Measurements from ENCODE around the gene PTBP2.

The PTBP2 gene, protein sequence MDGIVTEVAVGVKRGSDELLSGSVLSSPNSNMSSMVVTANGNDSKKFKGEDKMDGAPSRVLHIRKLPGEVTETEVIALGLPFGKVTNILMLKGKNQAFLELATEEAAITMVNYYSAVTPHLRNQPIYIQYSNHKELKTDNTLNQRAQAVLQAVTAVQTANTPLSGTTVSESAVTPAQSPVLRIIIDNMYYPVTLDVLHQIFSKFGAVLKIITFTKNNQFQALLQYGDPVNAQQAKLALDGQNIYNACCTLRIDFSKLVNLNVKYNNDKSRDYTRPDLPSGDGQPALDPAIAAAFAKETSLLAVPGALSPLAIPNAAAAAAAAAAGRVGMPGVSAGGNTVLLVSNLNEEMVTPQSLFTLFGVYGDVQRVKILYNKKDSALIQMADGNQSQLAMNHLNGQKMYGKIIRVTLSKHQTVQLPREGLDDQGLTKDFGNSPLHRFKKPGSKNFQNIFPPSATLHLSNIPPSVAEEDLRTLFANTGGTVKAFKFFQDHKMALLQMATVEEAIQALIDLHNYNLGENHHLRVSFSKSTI

DNA sequence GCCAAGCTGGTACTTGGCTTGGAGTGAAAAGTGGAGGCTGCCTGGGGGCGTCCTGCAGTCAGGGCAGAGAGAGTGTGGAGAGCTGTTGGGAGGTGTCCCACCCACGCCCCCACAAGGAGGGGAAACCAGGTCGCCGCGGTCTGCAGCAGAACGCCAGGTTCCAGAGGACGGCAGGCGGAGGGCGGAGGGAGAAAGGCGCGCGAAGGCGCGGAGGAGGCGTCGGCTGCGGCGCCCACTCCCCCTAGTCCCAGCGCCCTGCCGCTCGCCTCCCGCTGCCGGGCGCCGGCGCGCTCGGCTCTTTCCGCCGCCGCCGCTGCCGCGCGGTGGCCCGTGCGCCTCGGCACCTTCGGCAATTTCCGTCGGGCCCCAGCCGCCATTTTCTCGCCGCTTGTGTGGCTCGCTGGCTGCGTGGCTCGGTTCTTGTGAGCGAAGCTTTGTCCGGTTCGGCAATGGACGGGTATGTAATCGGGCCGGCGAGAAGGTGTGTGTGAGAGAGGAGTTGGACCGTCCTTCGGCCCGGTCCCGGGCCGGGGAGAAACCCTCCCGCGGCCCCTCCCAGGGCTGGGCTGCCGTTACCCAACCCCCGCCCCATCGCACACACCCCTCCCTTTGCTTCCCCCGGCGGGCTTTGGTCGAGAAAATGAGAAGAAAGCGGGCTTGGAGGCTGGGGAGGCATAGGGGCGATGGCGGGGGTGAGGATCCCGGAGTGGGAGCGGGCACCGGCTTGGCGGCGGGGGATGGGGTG is at the start of gene PTBP2:
TSS of gene PTBP2 (plus strand) at position 369 of the 745 bp plus-strand sequence. CDS start at position 450, 81 bp downstream.
- no peak for DNase-seq (ENCODE audit: low read depth, low spot score)

DNA sequence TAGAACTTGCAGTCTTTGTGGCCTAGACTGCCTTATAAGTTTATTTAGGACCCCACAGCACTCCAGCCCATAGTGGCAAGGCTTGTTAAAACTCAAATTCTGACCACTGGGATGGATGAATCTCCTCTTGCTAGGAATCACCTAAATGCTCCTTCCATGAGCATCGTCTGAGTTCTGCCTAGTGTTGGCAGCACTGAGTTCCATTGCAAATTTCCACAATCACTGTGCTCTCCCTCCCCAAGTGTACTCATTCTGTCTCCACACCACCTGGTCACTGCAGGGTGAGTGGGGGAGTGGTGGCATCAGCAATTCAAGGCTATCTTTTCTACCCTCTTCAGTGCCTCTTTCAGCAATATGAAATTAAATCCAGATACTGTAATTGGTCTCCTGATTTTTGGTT is 46.7 kb upstream of the PTBP2 start:
- peak; percentile 9 for DNase-seq (ENCODE audit: low read depth, low spot score)

DNA sequence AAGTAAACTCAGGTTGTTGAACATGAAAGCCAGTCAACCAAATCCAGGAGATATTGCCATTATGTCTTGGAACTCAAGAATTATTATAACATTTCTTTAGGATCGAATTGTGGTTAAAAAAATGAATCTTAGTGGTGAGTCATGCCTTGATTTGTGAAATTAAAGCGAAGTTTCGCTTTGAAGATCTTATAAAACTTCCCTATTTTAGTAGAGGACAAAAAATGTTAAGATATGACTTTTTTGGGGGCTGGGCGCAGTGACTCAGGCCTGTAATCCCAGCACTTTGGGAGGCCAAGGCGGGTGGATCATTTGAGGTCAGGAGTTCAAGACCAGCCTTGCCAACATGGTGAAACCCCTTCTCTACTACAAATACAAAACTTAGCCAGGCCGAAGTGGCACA is 39.5 kb upstream of the PTBP2 start:
- DNase-seq (ENCODE audit: low read depth, low spot score), result no peak

DNA sequence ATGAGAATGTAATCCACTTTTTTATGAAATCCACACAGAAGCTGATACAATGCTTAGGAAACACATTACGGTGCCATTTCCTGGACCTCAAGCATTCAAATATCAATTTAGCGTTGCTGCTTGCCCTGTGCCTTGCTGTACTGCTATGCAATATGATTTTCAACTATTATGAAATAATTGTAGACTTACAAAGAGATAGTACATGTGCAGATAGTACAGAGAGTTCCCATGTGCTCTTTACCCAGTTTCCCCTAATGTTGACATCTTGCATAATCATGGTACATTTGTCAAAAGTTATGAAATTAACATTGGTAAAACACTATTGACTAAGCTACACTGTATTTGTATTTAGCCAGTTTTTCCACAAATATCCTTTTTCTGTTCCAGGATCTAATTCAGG is 37.7 kb upstream of the PTBP2 start:
- DNase-seq (ENCODE audit: low read depth, low spot score), result no peak

DNA sequence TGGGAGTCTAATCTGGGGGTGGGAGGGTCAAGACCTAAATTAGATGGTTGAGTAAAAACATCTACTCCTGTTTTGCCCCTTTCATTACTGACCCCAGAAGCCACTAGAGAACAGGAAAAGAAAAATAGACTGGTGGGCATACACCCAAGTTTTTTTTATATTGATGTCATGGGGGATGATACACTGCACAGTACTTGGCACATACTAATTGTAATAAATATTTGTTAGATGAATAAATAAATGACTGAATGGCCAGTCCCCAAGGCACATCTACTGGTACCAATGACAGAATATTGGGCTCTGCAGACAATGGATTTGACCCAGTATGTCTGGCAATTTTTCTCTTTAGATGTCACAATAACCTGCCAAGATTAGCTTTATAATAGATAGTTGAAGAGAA is 36.8 kb upstream of the PTBP2 start:
- no peak for DNase-seq (ENCODE audit: low read depth, low spot score)

DNA sequence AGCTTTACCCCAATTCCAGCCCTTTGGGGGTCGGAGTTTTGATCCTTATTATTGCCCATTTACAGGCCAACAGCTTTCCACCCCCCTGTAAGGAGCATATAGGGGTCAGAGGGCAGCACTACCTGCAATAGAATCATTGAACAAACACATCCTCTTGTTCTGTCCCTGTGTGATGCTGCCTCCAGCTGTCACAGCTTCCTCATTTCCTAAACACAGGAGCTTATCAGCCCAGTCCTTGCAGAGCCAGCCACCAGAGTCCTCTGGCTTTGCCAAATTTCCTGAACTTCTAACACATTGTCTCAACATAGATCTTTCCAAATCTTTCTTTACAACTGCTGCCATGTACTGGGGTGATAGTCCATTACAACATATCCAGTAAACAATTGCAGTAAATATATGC is 32.8 kb upstream of the PTBP2 start:
- DNase-seq (ENCODE audit: low read depth, low spot score), result peak; percentile 17

DNA sequence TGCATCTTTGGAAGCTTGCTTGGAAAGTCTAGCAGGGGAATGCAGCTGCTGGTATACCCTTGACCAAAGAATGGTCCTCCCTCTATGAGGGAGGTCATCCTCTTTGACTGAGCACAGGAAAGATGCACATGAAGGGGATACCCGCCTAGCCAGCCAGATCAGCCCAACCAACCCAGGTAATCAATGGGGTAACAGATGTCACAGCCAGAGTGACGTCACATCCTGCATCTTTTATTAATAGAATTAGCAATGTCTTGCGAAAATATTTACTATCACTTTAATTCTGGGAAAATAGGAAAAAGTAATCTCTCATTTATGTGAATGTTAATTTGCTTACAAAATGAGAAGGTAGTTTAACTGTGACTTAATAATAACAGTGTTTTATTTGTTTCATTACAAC is 25.6 kb upstream of the PTBP2 start:
- no peak for DNase-seq (ENCODE audit: low read depth, low spot score)

DNA sequence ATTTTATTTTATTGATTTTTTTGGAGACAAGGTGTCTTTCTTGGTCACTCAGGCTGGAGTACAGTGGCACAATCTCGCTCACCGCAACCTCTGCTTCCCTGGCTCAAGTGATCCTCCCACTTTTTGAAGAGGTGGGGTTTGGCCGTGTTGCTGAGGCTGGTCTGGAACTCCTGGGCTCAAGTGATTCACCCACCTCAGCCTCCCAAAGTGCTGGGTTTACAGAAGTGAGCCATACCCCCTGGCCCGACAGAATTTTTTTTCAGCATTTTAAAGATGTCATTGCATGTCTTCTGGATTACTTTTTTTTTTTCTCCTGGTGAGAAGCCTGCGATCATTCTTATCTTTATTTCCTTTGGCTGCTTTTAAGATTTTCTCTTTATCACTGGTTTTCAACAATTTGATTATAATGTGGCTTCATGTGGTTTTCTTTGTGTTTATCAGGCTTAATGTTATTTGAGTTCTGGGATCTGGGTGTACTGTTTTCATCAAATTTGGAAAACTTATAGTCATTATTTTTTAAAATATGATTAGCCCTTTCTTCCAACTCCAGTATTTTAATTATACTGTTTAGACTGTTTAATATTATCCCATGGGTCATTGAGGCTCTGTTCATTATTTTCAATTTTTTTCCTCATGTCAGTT is 23.1 kb upstream of the PTBP2 start:
- DNase-seq (ENCODE audit: low read depth, low spot score), result no peak

DNA sequence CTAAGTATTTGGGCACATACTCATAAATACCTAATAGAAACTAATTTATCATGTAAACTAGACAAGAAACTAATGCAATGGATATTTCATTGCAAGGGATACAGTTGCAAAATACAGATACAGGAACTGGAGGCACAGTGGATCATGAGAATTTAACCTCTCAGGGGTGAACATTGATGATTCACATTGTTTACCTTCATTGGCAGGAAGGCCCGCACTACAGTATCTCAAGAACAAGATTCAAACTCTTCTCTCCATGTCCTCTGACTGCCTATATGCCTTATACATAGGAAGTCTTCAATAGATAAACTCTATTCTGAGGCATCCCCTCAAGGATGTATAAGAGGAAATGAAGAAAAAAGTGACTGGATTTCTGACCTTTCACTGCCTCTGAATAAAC is 18.4 kb upstream of the PTBP2 start:
- no peak for DNase-seq (ENCODE audit: low read depth, low spot score)

DNA sequence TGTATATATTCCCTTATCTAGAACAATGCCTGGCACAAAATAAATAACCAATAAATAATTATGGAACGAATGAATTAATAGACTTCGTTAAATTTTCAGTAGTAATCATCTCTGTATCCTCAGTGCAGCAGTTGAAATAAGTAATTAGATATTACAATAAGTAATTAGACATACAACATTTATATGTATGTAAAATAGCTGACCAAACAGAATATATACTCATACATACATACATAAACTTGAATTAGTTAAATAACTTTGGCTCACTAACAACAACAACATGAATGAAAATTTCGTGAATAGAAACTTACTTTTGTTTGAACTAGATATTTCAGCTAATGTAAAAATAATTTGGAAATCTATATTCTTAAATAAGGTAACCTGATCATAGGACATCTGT is 14.6 kb upstream of the PTBP2 start:
- no peak for DNase-seq (ENCODE audit: low read depth, low spot score)

DNA sequence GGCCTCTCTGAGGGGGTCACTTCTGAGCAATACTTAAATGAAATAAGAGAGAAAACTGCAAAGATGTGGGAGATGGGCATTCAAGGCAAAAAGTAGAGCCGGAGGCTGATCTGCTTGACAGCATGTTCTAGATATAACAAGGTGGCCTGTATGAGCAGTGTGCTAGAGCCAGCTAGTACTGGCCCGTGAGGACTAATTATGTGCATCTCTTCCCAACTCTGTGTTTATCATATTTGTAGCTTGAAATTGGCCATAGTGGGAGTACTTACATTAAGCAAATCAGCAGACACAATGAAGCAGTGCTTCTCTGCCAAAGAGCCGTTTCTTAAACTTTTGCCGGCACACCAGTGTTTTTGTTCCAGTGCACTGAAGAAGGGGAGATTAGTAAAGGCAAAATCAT is 13.1 kb upstream of the PTBP2 start:
- DNase-seq (ENCODE audit: low read depth, low spot score), result no peak

DNA sequence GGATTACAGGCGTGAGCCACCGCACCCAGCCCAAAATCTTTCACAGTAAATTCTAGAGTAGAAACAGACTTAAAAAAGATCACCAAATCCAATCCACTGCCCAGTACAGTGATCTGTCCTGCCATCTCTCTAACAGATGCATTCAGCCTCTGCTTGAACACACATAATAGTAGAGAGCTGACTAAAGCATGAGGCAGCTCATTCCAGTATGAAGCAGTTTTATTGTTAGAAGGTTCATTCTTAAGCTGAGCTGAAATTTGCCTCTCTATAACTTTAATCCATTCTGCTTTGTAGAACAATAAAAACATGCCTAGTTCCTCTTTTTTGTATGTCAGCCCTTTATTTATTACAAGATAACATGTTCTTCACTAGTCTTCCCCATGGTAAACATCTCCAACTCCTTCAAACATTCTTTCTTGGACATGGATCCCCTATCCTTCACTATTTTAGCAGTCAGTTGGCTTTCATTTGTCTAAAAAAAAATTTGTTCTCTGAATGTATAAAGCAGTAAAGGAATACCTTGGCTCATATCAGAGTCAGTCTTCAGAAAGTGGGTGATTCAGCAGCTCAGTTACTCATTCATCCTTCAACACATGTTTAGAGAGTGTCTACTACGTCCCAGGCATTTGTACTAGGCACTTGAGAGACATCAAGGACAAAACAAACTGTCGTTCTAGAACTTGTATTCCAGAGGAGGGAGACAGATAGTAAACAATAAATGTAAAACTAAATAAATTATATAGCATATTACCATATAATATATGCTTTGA is 10.7 kb upstream of the PTBP2 start:
- DNase-seq (ENCODE audit: low read depth, low spot score), result no peak

DNA sequence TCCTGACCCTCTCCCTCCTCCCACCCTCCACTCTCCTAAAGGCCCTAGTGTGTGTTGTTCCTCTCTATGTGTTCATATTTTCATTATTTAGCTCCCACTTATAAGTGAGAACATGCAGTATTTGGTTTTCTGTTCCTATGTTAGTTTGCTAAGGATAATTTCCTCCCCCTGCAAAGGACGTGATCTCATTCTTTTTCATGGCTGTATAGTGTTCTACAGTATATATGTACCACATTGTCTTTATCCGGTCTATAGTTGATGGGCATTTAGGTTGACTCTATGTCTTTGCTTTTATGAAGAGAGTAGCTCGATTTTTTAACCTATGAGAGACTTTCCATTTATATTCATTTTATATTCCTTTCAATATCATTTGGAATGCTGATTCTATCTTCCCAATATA is 7.9 kb upstream of the PTBP2 start:
- DNase-seq (ENCODE audit: low read depth, low spot score), result no peak

DNA sequence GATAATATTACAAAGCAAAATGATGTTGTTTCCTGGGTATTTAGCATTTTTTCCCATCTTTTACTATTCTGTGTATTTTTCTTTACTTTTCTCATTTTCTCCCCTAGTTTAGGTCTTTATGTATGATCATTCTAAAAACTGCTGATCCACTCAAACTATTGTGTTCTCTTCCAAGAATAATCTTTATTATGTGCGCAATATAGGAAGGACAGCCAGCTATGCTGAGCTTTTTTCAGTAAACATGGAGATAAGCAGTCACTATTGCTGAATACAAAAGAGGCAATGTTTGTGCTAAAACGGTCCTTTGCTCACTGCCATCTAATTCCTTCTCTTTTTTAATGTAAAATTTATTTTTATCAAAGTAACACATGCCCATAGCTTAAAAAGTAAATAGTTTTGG is 6.7 kb upstream of the PTBP2 start:
- DNase-seq (ENCODE audit: low read depth, low spot score), result no peak

DNA sequence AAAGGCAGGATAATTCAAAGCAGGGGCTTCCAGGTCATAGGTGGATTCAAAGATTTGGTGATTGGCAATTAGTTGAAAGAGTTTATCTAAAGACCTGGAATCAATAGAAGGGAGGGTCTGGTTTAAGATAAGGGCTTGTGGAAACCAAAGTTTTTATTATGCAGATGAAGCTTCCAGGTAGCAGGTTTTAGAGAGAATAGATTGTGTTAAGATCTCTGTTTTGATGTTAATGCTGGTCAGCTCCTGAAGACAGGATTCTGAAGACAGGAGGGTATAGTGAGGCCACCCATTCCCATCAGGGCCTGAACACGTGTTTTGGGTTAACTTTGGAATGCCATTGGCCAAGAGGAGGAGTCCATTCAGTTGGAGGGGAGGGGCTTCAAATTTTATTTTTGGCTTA is 6.1 kb upstream of the PTBP2 start:
- DNase-seq (ENCODE audit: low read depth, low spot score), result peak; percentile 92

DNA sequence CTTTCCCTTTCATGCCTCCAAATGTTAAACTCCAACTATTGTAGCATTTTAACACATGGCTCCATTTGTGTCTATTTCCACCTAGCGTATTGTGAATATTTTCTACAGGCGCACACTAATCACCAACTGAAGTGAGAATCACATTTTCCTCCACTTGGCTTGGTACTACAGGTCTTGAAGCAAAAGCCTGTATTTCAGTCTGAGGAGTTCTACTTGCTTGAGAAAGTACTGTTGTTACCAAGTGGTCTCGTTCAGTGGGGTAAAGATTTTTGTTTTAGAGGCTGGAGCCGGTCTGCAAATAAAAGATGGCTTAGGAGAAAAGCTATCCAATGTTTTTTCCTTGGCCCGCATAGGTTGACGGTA is 550 bp upstream of the PTBP2 start:
- DNase-seq (ENCODE audit: low read depth, low spot score), result no peak

DNA sequence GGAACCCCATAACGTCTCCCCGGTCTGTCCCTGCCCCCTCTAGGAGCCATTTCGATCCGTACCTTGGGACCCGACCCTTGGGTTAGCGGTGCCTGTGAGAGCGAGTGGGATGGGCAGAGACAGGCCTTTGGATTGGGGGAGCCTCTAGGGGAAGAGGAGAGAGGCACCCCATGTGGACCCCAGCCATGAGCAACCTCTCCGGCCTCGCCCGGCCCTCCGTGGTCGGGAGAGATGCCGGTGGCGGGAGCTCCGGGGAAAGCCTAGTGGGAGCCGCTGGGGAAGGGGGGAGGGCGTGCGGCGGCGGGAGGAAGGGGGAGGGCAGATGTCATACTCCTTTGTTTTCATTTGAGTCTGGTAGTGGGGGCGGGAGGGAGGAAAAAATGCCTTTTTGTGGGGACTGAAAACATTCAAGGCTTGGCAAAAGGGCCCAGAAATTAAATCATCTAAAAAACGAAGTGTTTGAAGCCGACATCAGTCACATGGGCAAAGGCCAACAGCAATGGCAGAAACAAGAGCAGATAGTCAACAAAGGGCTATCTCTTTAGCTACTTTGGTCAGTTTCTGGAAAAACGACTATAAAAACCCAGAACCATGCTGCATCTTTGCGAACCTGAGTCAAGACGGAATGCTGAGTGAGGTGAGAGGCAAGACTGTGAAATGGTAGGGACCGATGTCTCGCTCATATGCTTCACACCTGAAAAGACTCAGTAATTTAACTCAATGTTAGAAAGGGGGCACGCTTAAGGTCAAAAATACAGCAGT is 758 bp downstream of the PTBP2 start:
- no peak for DNase-seq (ENCODE audit: low read depth, low spot score)

DNA sequence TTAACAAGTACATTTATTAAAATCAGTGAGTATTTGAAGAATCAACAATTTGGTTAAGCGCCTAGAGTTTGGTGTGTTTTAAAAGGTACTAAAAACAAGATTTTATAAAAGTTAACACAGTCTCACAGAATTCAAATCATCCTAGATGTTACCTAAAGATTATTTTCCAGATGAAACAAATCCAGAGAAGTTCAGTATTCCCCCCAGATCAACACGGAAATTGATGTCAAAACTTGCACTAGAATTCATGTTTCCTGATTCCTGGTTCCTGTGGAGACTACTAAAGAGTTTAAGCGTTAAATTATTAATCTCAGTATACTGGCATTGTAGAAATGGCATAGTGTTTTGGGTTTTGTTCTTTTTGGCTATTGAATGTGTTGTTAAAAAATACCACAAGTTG is 1.4 kb downstream of the PTBP2 start:
- no peak for DNase-seq (ENCODE audit: low read depth, low spot score)

DNA sequence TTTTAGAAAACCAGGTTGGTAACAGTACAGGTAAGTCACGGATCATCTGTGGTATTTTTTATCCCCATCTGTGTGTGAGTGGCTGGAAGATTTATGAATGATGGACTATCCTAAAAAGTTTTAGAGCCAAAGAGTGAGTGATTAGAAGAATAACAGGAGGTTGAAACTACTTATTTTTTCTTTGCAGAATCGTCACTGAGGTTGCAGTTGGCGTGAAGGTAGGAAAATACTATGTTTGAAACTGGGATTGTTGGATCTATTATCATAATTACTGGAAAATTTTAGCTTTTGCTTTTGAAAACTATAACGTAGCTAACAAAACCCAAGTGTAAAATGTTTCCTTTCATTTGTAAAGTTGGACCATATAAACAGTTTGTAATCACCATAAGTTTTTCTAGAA is 1.8 kb downstream of the PTBP2 start:
- no peak for DNase-seq (ENCODE audit: low read depth, low spot score)

DNA sequence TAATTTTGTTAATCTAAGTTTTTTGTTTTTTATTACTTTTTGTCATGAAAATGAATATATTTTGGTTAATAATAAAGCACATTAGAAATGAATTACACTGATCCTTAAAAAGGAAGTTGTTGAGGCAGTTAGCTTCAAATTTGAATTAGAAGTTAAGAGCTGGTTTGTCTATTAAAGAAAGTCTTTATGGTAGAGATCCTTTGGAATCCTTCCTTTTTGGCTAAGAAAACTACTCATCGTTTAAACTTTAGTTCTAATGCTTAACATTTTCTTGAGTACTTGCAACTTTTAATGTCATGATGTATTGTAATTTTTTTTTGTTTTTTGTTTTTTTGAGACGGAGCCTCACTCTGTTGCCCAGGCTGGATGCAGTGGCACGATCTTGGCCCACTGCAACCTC is 2.4 kb downstream of the PTBP2 start:
- no peak for DNase-seq (ENCODE audit: low read depth, low spot score)

DNA sequence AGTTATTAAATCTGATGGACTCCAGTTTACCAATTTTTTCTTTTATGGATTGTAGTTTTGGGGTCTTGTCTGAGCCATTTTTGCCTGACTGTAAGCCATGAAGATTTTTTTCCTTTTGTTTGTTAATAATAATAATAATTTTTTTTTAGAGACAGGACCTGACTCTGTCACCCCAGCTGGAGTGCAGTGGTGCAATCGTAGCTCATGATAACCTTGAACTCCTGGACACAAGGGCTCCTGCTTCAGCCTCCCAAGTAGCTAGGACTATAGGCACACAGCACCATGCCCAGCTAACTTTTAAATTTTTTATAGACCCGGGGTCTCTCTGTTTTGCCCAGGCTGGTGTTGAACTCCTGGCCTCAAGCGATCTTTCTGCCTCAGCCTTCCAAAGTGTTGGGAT is 6.3 kb downstream of the PTBP2 start:
- DNase-seq (ENCODE audit: low read depth, low spot score), result no peak
